GM12891 (cell line): ENCODE results near the gene SLC22A12.

Experiments used
- DNase-seq: peaks from one replicate; pipeline ENCODE4 v3.0.0; 2011; ENCODE audit warnings: low spot score; ENCODE audit not compliant: insufficient read length
- FAIRE-seq: peaks from 2 replicates; lab custom pipeline; 2011; peaks lifted over from hg19 to GRCh38; lab: Jason Lieb, UNC
- PAX5 ChIP-seq: IDR thresholded peaks from 2 replicates; pipeline ENCODE4 v1.6.1; 2011; ENCODE audit warnings: low read length, moderate library complexity, mild to moderate bottlenecking; ENCODE audit not compliant: insufficient read depth, severe bottlenecking
- POLR2A ChIP-seq: IDR thresholded peaks from 2 replicates; pipeline ENCODE4 v1.6.1; 2011; ENCODE audit warnings: low read depth, low read length, control low read depth
- POLR2AphosphoS5 ChIP-seq: IDR thresholded peaks from 2 replicates; pipeline ENCODE4 v1.6.1; 2011; ENCODE audit warnings: low read depth, low read length, control low read depth
- POU2F2 ChIP-seq: IDR thresholded peaks from 2 replicates; pipeline ENCODE4 v1.6.1; 2011; ENCODE audit warnings: low read depth, mild to moderate bottlenecking, control low read depth, low read length, moderate library complexity
- SPI1 ChIP-seq: IDR thresholded peaks from 2 replicates; pipeline ENCODE4 v1.6.1; 2011; ENCODE audit warnings: low read depth, low read length, control low read depth
- TAF1 ChIP-seq: IDR thresholded peaks from 2 replicates; pipeline ENCODE4 v1.6.1; 2011; ENCODE audit warnings: low read depth, low read length, control low read depth

The SLC22A12 gene

GRCh38 chr11:64562723-64563351 is 28.2 kb upstream of the SLC22A12 start:
- DNase-seq (no peak), FAIRE-seq (no peak)
- TF ChIP-seq PAX5 = no peak
- TF ChIP-seq POLR2A = no peak
- TF ChIP-seq POLR2AphosphoS5 = no peak
- TF ChIP-seq SPI1 = no peak
- no peak for TF ChIP-seq POU2F2
- no peak for TF ChIP-seq TAF1

DNA sequence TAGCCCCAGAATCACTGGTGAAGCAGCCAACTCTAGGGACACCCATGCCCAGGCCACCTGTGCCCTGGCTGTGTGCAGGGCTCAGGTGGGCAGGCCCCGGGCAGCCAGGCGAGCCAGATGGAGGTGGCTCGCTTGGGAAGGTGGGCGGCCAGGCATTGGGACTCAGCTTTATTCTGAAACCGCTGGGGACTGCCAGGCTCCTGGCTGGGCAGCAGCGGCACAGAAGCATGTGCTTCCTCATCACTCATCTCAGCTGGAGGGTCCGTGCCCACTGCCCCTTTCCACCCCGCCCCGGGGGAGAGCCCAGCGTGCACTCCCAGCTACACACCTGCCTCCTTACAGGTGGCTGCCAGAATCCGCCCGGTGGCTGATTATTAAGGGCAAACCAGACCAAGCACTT is 27.1 kb upstream of the SLC22A12 start:
- no peak for DNase-seq
- TF ChIP-seq POLR2A (no peak), POU2F2 (no peak), SPI1 (no peak), PAX5 (no peak), POLR2AphosphoS5 (no peak), TAF1 (no peak)
- no peak for FAIRE-seq

- DNase-seq = no peak
- TF ChIP-seq POLR2AphosphoS5 (no peak), POLR2A (no peak), TAF1 (no peak), PAX5 (no peak), SPI1 (no peak), POU2F2 (no peak)
- FAIRE-seq = no peak
These were observed 26.6 kb upstream of the SLC22A12 start for GRCh38 chr11:64564419-64564818.

DNA sequence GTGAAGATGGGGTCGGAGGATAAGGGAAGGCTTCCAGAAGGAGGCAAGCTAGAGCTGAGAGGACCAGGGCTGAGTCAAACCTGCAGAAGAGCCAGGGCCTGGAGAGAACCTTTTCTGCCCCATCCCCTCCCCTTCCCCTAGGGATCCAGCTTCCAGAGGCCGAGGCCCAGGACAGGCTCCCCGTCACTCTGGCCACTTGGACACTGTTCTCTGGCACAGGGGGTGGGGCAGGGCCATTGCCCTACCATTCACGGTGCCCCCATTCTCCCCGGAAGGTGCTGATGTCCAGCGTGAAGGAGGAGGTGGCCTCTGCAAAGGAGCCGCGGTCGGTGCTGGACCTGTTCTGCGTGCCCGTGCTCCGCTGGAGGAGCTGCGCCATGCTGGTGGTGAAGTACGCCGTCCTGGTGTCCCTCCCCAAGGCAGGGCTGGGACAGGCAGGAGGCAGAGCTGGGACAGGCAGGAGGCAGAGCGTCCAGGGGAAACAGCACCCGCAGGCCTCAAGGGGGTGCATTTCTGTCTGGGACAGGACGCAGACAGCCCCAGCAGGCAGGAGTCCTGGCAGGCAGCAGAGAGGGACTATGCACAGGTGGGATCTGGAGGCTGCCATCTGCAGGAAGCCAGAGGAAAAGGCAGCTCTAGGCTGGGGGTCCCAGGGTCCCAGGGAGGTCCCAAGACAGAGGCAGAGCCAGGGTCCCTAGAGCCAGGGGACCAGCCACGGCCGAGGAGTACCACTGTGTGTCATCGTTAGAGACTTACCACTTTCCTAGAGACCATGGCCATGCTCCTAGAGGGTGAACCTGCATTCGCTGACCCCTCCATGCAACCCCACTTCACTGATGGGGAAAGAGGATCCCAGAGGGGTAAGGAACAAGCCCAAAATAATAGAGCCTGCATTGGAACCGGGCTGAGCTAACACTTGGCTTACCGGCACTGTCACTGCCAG is 25.8 kb upstream of the SLC22A12 start:
- TF ChIP-seq TAF1 (no peak), POLR2AphosphoS5 (no peak), POU2F2 (no peak), SPI1 (no peak), POLR2A (no peak), PAX5 (no peak)
- DNase-seq (no peak), FAIRE-seq (no peak)

DNA sequence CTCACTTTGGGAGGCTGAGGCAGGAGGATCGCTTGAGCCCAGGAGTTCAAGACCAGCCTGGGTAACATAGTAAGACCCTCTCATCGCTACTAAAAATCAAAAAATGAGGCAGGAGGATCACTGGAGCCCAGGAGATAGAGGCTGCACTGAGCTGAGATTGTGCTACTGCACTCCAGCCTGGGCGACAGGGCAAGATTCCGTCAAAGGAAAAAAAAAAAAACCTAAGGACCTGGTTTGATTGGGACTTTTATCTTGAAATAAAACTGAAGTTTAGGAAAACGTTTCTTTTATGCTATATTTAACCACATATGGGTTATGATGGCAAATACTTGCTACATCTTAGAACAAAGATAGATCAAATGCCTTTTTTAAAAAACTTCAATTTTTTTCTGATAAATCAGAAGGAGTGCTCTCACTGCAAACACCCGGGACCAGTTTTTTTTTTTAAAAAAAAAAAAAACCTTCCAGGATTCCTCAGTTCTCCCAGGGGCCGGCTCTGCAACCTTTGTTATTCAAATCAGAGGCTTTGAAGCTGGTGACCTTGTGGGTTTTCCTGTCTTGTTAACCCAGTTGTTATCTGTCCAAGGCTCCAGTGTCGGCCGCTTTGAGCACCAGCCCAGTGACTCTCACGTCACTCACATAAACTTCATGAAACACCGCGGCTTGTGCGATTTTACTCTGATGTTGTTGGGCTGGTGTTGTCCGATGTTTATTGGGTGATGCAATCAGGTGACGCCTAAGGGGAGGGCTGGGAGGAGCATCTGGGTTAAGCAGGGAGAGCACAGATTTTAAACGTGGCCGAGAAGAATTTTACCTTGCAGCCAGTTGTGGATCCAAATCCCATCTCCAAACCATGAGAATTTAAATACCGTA is 24.7 kb upstream of the SLC22A12 start:
- TF ChIP-seq POLR2A (no peak), POLR2AphosphoS5 (no peak), POU2F2 (no peak), SPI1 (no peak), PAX5 (no peak), TAF1 (no peak)
- FAIRE-seq (no peak), DNase-seq (no peak)

DNA sequence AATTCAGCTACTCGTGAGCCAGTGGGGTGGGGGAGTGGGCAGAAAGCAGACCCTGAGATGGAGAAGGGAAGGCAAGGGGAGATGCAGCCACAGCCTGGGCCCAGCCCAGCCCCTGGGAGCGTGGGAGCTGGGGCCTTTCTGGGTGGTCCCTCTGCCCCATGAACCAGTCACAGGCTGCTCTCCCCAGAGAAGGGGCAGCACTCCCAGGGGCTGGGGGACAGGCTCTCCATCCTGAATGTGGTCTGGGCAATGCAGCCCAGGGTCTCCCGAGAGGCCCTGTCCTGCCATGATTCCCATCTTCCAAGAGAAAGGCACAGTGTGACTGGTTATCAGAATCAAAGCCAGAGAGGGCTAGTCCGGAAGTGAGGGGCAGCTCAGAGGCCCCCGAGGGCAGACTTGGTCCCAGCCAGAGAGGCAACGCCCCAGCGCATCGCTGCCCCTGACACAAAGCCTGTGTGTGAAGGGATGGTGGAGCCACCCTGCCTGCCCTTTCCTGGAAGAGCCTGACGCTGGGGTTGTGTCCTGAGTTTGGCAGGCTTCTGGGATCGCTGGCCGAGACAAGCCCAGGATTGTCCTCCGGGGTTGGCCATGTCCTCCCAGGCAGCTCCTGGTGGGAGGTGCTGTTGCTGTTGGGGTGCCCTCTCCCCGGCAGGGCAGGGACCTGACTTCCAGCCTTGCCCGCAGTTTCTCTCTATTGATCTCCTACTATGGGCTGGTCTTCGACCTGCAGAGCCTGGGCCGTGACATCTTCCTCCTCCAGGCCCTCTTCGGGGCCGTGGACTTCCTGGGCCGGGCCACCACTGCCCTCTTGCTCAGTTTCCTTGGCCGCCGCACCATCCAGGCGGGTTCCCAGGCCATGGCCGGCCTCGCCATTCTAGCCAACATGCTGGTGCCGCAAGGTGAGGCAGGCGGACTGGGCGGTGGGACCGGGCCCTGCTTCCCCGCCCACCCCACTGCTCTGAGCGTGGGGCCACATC is 23.8 kb upstream of the SLC22A12 start:
- no peak for FAIRE-seq
- no peak for DNase-seq
- no peak for TF ChIP-seq POLR2A
- no peak for TF ChIP-seq POLR2AphosphoS5
- TF ChIP-seq PAX5 = no peak
- no peak for TF ChIP-seq POU2F2
- no peak for TF ChIP-seq TAF1
- TF ChIP-seq SPI1 = no peak

DNA sequence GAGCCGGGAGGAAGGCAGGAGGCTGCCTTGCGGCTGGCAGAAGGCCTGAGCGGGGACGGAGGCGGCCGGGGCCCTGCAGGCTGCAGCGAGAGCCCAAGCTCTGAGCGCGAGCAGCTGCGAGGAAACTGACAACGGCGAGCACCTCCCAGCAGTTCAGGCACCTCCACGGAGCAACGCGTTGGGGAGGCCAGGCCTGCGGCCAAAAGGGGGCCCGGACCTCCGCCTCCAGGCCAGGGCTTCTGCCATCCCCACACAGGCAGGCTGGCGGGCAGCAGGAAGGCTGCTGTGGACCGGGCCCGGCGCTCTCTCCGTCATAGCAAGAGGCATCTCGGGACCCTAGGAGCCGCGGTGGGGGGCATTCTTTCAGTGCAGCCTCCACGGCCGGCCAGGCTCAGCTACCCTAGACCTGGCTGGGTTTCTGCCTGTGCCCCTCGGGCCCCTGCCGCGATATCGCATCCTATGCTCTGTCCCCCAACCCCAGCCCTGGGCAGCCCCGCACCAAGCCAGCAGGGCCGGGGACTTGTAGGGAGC is 22.9 kb upstream of the SLC22A12 start:
- FAIRE-seq (no peak), DNase-seq (no peak)
- TF ChIP-seq POLR2AphosphoS5 (no peak), TAF1 (no peak), SPI1 (no peak), POLR2A (no peak), POU2F2 (no peak), PAX5 (no peak)

- no peak for DNase-seq
- no peak for FAIRE-seq
- TF ChIP-seq POLR2A = no peak
These were observed 22.4 kb upstream of the SLC22A12 start for GRCh38 chr11:64568584-64569140.
